OCI-LY1 (cell line): Measurements from ENCODE around the gene RASGEF1C.

Source experiments
- H2AFZ ChIP-seq: fragments of 200-600 bp; sonication (generic), shearing (Covaris generic); 2 replicates; pipeline ENCODE4 v1.6.0; 2014; ENCODE audit warnings: antibody characterized with exemption, mild to moderate bottlenecking, low read length
- H3F3A ChIP-seq: fragments of 200-600 bp; sonication (generic), shearing (Covaris generic); 2 replicates; pipeline ENCODE4 v1.6.0; 2014; ENCODE audit warnings: mild to moderate bottlenecking, antibody characterized with exemption, low read length, moderate library complexity; ENCODE audit not compliant: insufficient read depth
- H3K27ac ChIP-seq: fragments of 200-600 bp; sonication (generic); 2 replicates; pipeline ENCODE4 v1.5.1; 2014; ENCODE audit warnings: low read length, mixed run types, mild to moderate bottlenecking, low read depth; ENCODE audit not compliant: poor library complexity, severe bottlenecking
- H3K27me3 ChIP-seq: fragments of 200-600 bp; sonication (generic); 2 replicates; pipeline ENCODE4 v1.6.0; 2014; ENCODE audit warnings: antibody characterized with exemption, mild to moderate bottlenecking, low read length, moderate library complexity; ENCODE audit not compliant: insufficient read depth
- H3K36me3 ChIP-seq: fragments of 200-600 bp; sonication (generic); 2 replicates; pipeline ENCODE4 v1.6.1; 2014; ENCODE audit warnings: mild to moderate bottlenecking, antibody characterized with exemption, low read length, moderate library complexity, mixed read lengths; ENCODE audit not compliant: insufficient read depth
- H3K4me1 ChIP-seq: fragments of 200-600 bp; sonication (generic); 2 replicates; pipeline ENCODE4 v1.5.1; 2014; ENCODE audit warnings: mild to moderate bottlenecking, low read length, moderate library complexity; ENCODE audit not compliant: insufficient read depth, severe bottlenecking
- H3K4me2 ChIP-seq: fragments of 200-600 bp; sonication (generic), shearing (Covaris generic); 2 replicates; pipeline ENCODE4 v1.6.1; 2014; ENCODE audit warnings: low read length
- H3K4me3 ChIP-seq: fragments of 200-600 bp; sonication (generic); 2 replicates; pipeline ENCODE4 v1.5.1; 2014; ENCODE audit warnings: low read length, low read depth, mild to moderate bottlenecking, mixed read lengths; ENCODE audit not compliant: poor library complexity, severe bottlenecking
- H3K79me2 ChIP-seq: fragments of 200-600 bp; shearing (Covaris generic); 2 replicates; pipeline ENCODE4 v1.6.1; 2016; ENCODE audit warnings: mixed run types, low read length, mixed read lengths; ENCODE audit not compliant: insufficient read depth
- H3K9ac ChIP-seq: fragments of 200-600 bp; sonication (generic), shearing (Covaris generic); 2 replicates; pipeline ENCODE4 v1.6.1; 2014; ENCODE audit warnings: mild to moderate bottlenecking, low read length, mixed read lengths
- H3K9me2 ChIP-seq: fragments of 200-600 bp; sonication (generic), shearing (Covaris generic); 2 replicates; pipeline ENCODE4 v1.6.1; 2014; ENCODE audit warnings: low read depth, mild to moderate bottlenecking, low read length, mixed read lengths
- H3K9me3 ChIP-seq: fragments of 200-600 bp; shearing (Covaris generic); 2 replicates; pipeline ENCODE4 v1.6.1; 2014; ENCODE audit warnings: low read length, mixed read lengths
- H4K20me1 ChIP-seq: fragments of 200-600 bp; sonication (generic), shearing (Covaris generic); 2 replicates; pipeline ENCODE4 v1.6.0; 2016; ENCODE audit warnings: mild to moderate bottlenecking, low read length; ENCODE audit not compliant: insufficient read depth
- CTCF ChIP-seq: fragments of 200-600 bp; sonication (generic), shearing (Covaris generic); IDR thresholded peaks from 2 replicates; pipeline ENCODE4 v1.5.1; 2017; ENCODE audit warnings: mild to moderate bottlenecking, antibody characterized with exemption, low read length, moderate library complexity, mixed read lengths
- EZH2 ChIP-seq: fragments of 200-600 bp; sonication (generic), shearing (Covaris generic); IDR thresholded peaks from 2 replicates; pipeline ENCODE4 v1.8.0; 2017; ENCODE audit warnings: borderline replicate concordance, mixed run types, mild to moderate bottlenecking, antibody characterized with exemption, low read length, moderate library complexity, mixed read lengths

Gene RASGEF1C

DNA sequence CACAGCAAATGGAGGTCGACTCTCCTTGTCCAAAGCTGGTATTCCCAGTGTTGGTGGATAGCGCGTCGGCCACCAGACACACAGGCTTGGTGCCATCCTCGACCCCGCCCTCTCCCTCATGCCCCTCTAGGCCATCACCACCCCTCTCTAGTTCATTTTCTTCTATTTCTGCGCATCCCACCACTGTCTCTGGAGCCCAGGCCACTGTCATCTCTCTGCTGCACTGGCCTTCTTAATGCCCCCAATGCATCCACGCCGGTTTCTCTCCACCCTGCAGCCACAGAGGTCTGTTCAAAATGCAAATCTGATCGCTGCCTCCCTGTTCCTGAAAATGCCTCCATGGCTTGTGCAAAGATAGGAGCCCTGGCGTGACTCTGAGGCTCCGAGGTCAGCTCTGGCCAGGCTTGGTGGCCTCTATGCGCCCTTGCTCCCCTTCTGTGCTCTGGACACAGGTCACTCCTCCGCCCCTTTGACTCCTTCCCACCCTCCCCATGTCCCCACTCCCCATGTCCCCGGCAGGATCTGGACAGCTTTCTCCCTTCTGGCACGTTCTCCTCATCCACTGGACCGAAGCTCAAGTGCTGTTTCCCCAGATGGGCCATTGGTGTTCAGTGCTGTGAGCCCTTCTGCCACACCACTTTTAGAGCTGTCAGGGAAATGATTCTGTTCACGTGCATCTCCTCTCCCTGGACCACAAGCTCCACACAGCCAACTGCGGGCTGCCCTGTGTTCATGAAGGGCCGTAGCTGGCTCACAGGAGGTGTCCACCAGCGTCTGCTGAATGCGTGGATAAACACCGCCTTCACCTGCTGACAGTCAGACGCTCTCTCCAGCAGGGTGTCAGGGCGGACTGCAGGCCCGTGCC is 77.9 kb downstream of the RASGEF1C start:
- H3K4me3 ChIP-seq: no peak overlapping the region
- H3K9me2 ChIP-seq: no peaks in the 10 kb centered on the region

DNA sequence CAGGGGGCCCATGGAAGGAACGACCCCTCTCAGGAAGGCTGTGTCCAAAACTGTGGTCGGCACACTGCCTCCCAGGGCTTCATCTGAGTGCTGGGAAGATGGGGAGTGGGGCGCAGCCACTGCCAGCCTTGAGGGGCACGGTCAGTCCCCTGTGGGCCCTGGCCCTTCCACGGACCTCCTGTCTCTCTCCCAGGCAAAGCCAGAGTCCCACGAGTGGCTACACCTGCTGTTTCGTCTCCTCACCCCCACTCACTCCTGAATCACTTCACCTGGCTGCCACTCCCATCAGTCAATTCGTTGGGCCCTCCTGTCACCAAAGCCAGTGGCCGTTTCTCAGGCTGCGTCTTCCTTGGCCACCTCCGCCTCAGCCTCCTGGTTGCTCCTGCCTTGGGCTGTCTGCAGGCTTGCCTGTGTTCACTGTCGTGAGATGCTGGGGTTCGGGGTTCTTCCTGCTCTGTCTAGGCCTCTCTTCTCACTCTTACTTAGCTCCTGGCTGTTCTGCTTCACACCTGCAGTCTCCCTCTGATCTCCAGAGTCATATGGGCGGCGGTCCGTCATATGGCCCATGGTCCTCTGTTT is 78.6 kb downstream of the RASGEF1C start:
- H3K9me3 ChIP-seq: no peaks in the 10 kb centered on the region
- no peak overlapping the region for H3K9ac ChIP-seq
- H3K36me3 ChIP-seq: no peaks in the 10 kb centered on the region
- H3F3A ChIP-seq: no peaks in the 10 kb centered on the region
- TF ChIP-seq CTCF (no peak), EZH2 (no peak)
- no peak overlapping the region for H2AFZ ChIP-seq
- H3K27ac ChIP-seq: no peak overlapping the region
- H3K4me2 ChIP-seq: no peak overlapping the region
- 0 out of 2 replicates have a peak, but pooled peaks cover 3% of the 10 kb centered on the region for H3K27me3 ChIP-seq
- no peaks in the 10 kb centered on the region for H3K4me1 ChIP-seq
- H3K9me2 ChIP-seq: no peaks in the 10 kb centered on the region
- H3K79me2 ChIP-seq: no peaks in the 10 kb centered on the region
- H3K4me3 ChIP-seq: no peak overlapping the region
- no peaks in the 10 kb centered on the region for H4K20me1 ChIP-seq

More for the DNA sequence above, 77.9 kb downstream of the RASGEF1C start:
- no peaks in the 10 kb centered on the region for H3K9me3 ChIP-seq
- no peaks in the 10 kb centered on the region for H3K36me3 ChIP-seq
- H3K4me1 ChIP-seq: no peaks in the 10 kb centered on the region
- no peak for TF ChIP-seq CTCF
- TF ChIP-seq EZH2: no peak
- H3K9ac ChIP-seq: no peak overlapping the region
- no peak overlapping the region for H3K4me2 ChIP-seq
- no peaks in the 10 kb centered on the region for H3F3A ChIP-seq
- no peaks in the 10 kb centered on the region for H4K20me1 ChIP-seq
- H3K79me2 ChIP-seq: no peaks in the 10 kb centered on the region
- H3K27me3 ChIP-seq: 0 out of 2 replicates have a peak, but pooled peaks cover 3% of the 10 kb centered on the region
- H3K27ac ChIP-seq: no peak overlapping the region
- H2AFZ ChIP-seq: no peak overlapping the region

DNA sequence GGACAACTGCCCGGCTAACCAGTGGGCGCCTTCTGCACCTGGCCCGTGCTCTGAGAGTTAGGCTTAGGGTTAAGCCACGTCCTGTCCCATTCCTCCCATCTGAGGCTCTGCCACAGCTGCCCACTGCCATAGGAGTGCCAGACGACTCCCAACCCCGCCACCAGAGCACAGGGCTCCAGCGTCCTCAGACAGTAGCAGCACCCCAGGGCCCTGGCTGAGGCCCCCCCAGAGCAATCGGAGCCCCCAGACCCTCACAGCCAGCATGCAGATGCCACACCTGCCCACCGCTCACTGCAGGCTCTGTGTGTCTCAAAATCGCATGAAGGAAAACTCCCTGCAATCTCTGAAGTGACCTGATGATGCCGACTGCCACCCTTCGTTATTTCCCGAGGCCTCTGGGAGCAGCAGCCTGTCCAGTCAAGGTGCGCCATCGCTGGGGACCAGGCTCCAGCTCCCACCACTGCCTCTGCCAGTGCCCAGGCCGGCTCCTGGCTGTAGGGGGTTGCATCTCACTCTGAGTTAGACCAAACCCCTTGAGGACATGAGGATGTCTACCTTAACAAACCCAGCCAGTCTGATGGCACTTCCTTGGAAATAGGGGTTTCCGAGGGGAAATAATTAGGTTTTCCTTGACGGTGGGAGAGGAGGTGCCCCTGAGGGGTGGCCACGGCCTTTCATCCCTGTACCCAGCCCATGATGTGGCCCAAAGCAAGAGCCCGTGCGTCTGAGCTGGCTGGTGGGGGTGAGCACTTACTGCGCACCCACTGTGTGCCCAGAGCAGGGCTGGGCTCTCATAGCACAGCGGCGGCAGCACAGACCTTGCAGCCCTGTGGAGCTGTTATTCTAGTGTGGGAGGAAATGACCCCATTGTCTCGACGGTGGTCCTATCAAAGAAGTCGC is 79.5 kb downstream of the RASGEF1C start:
- Histone ChIP-seq H3K27me3 (0 out of 2 replicates have a peak, but pooled peaks cover 3% of the 10 kb centered on the region), H3K36me3 (no peaks in the 10 kb centered on the region), H3K9me2 (no peaks in the 10 kb centered on the region), H3K9me3 (no peaks in the 10 kb centered on the region), H3K79me2 (no peaks in the 10 kb centered on the region), H3F3A (no peaks in the 10 kb centered on the region), H3K27ac (no peak overlapping the region), H3K9ac (no peak overlapping the region), H3K4me2 (no peak overlapping the region), H2AFZ (no peak overlapping the region), H4K20me1 (no peaks in the 10 kb centered on the region), H3K4me3 (no peak overlapping the region), H3K4me1 (no peaks in the 10 kb centered on the region)
- TF ChIP-seq CTCF: no peak
- no peak for TF ChIP-seq EZH2
